Nephron (organoid): ENCODE results near the gene NET1.
A peak's percentile ranks its signal among the peaks of the same experiment; 100 is the strongest.

ENCODE experiments used
- H3K27ac Mint-ChIP-seq, 3 experiments: 2 replicates each; pipeline ENCODE4 v1.8.0; 2020; ENCODE audit warnings: mixed read lengths in 3 of 3, mild to moderate bottlenecking in 2 of 3, moderate library complexity in 1 of 3
- H3K27me3 Mint-ChIP-seq: 2 replicates; pipeline ENCODE4 v1.8.0; 2021; ENCODE audit warnings: low read depth, mild to moderate bottlenecking, moderate library complexity, mixed read lengths
- H3K36me3 Mint-ChIP-seq: 2 replicates; pipeline ENCODE4 v1.8.0; 2020; ENCODE audit warnings: low read depth, mixed read lengths
- H3K4me1 Mint-ChIP-seq: 2 replicates; pipeline ENCODE4 v1.8.0; 2020; ENCODE audit warnings: mixed read lengths
- H3K4me3 Mint-ChIP-seq, 3 experiments: 2 replicates each; pipeline ENCODE4 v1.8.0; 2020; ENCODE audit warnings: mild to moderate bottlenecking in 3 of 3, mixed read lengths in 3 of 3, moderate library complexity in 2 of 3
- H3K9me3 Mint-ChIP-seq: 2 replicates; pipeline ENCODE4 v1.8.0; 2020; ENCODE audit warnings: mixed read lengths
- CTCF ChIP-seq, 3 experiments: fragments of 200-600 bp; sonication (generic); IDR thresholded peaks; one replicate each; pipeline ENCODE4 v1.5.0; 2021; ENCODE audit warnings: antibody characterized with exemption in 3 of 3; ENCODE audit not compliant: unreplicated experiment in 3 of 3

The NET1 gene

GRCh38 chr10:5466451-5467206, 54.3 kb downstream of the NET1 start:
- peaks cover 64% of the 10 kb centered on the region for H3K4me1 Mint-ChIP-seq
- H3K36me3 Mint-ChIP-seq, result peaks cover 5% of the 10 kb centered on the region
- no peak for TF ChIP-seq CTCF (IDR thresholded peaks at IDR 0.05; ENCODE audit: unreplicated experiment in 3 of 3)
- H3K4me3 Mint-ChIP-seq, result peak overlapping the region in 2 of 3 experiments; percentile 60 to 62
- peak overlapping the region; percentile 86 to 99 (median 98) for H3K27ac Mint-ChIP-seq
- peaks cover 4% of the 10 kb centered on the region for H3K27me3 Mint-ChIP-seq
- H3K9me3 Mint-ChIP-seq, result no peaks in the 10 kb centered on the region

DNA sequence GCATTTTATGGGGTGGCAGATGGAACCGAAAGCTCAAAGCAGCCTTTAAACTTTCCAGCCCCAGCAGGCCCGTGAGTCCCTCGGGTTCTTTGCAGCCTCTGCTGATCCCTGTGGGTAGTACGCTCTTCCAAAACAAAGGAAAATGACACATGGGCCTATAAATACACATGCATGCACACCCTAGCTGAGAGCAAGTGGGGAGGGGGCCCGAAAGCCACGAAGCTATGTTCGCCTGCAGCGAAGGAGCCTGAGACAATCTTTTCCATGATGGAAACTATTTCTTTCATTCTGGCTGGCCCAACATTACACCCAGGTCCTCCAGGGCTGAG, 54.8 kb downstream of the NET1 start:
- Mint-ChIP-seq H3K27ac (peak overlapping the region; percentile 86 to 99 (median 98)), H3K27me3 (peaks cover 4% of the 10 kb centered on the region), H3K9me3 (no peaks in the 10 kb centered on the region), H3K36me3 (peaks cover 2% of the 10 kb centered on the region), H3K4me1 (peaks cover 59% of the 10 kb centered on the region), H3K4me3 (peak overlapping the region in 1 of 3 experiments; percentile 27)
- TF ChIP-seq CTCF (IDR thresholded peaks at IDR 0.05; ENCODE audit: unreplicated experiment in 3 of 3), result no peak

GRCh38 chr10:5467634-5468255, 55.4 kb downstream of the NET1 start:
- Mint-ChIP-seq H3K4me3 (no peak overlapping the region), H3K4me1 (peaks cover 53% of the 10 kb centered on the region), H3K36me3 (no peaks in the 10 kb centered on the region), H3K27me3 (peaks cover 4% of the 10 kb centered on the region), H3K27ac (peak overlapping the region; percentile 86 to 99 (median 98)), H3K9me3 (no peaks in the 10 kb centered on the region)
- no peak for TF ChIP-seq CTCF (IDR thresholded peaks at IDR 0.05; ENCODE audit: unreplicated experiment in 3 of 3)

- peaks cover 4% of the 10 kb centered on the region for H3K27me3 Mint-ChIP-seq
- H3K27ac Mint-ChIP-seq, result peak overlapping the region; percentile 86 to 99 (median 98)
- H3K4me3 Mint-ChIP-seq, result no peak overlapping the region
- H3K9me3 Mint-ChIP-seq, result no peaks in the 10 kb centered on the region
- TF ChIP-seq CTCF (IDR thresholded peaks at IDR 0.05; ENCODE audit: unreplicated experiment in 3 of 3), result no peak
- no peaks in the 10 kb centered on the region for H3K36me3 Mint-ChIP-seq
- peaks cover 46% of the 10 kb centered on the region for H3K4me1 Mint-ChIP-seq
Observed at GRCh38 chr10:5468262-5469106, 56.1 kb downstream of the NET1 start.

DNA sequence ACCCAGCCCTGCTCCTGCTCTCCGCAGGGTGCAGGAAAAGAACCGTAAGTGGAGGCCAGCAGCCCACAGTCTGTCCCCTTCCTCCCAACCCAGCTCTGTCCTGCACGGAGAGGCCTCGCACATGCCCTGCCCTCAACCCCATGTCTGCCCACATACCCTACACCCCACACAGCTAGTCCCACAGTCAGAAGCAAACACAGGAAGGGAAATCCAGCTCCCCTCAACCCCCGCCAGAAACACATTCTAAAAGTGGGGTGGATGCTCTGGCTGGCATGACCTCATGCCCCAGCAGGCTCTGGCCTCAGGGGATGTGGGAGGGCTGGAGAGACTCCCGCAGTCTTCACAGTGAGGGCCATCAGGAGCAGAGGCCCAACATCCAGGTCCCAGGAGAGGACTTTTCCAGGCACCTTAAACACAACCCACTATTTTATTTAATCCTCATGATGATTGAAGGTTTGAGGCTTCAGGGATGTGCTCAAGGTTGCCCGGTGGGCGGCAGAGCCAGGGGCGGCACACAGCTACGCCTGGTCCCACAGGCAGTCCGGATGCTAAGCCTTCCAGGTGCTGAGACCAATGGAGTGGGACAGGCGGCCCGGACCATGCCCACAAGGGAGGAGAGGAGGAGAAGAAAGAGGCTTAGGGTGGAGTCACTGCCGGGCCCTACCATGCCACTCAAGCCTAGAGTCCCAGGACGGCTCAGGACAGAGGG, 57.1 kb downstream of the NET1 start:
- no peak for TF ChIP-seq CTCF (IDR thresholded peaks at IDR 0.05; ENCODE audit: unreplicated experiment in 3 of 3)
- H3K9me3 Mint-ChIP-seq, result no peaks in the 10 kb centered on the region
- no peak overlapping the region for H3K4me3 Mint-ChIP-seq
- H3K36me3 Mint-ChIP-seq, result no peaks in the 10 kb centered on the region
- peaks cover 39% of the 10 kb centered on the region for H3K4me1 Mint-ChIP-seq
- peaks cover 4% of the 10 kb centered on the region for H3K27me3 Mint-ChIP-seq
- peak overlapping the region in 2 of 3 experiments; percentile 52 to 64 for H3K27ac Mint-ChIP-seq
